Testis (tissue), 3 donors: ENCODE data around the gene SLC6A18. TPM values are rescaled to one million over a fixed set of nuclear protein-coding genes. Genes with fewer than 3 reads are reported as not detected.
A peak's percentile ranks its signal among the peaks of the same experiment; 100 is the strongest.

Source experiments
- DNase-seq: peaks from one replicate; pipeline ENCODE4 v3.0.0-alpha.2; 2019
- H3K27ac ChIP-seq, 2 donors: fragments of 200-600 bp; sonication (generic); one replicate each; pipeline ENCODE4 v1.5.1; 2019
- H3K27me3 ChIP-seq: fragments of 200-600 bp; sonication (generic); one replicate; pipeline ENCODE4 v1.5.1; 2019
- H3K36me3 ChIP-seq: fragments of 200-600 bp; sonication (generic); one replicate; pipeline ENCODE4 v1.5.1; 2017; ENCODE audit warnings: low read depth; ENCODE audit errors: missing control alignments
- H3K4me1 ChIP-seq: fragments of 200-600 bp; sonication (generic); one replicate; pipeline ENCODE4 v1.5.1; 2019
- H3K4me3 ChIP-seq, 2 donors: fragments of 200-600 bp; sonication (generic); one replicate each; pipeline ENCODE4 v1.5.1; 2017 to 2019
- H3K9me3 ChIP-seq: fragments of 200-600 bp; sonication (generic); one replicate; pipeline ENCODE4 v1.5.1; 2017
- CTCF ChIP-seq, 3 experiments: fragments of 450-650 bp in 2 of 3; fragments of 200-600 bp in 1 of 3; sonication (generic) in 1 of 3; IDR thresholded peaks; one replicate each; pipeline ENCODE4 v1.5.1; 2016 to 2019; ENCODE audit warnings: antibody characterized with exemption in 3 of 3, mild to moderate bottlenecking in 2 of 3, moderate library complexity in 1 of 3
- POLR2A ChIP-seq: fragments of 450-650 bp; IDR thresholded peaks from one replicate; pipeline ENCODE4 v1.6.1; 2017; ENCODE audit warnings: antibody characterized with exemption, mild to moderate bottlenecking, moderate library complexity
- WGBS, 2 donors: methylation state at CpG; one replicate each; pipeline ENCODE4 v1.1.5; 2018; 5-methylcytosine and 5-hydroxymethylcytosine counted together
- intact Hi-C: fragments of 100-400 bp; cut with DNase I; formaldehyde crosslinking; loops from one replicate; pipeline ENCODE4 v1.15.1; 2023; ENCODE audit warnings: low total_unique reads
- polyA plus RNA-seq: library from polyadenylated mRNA; stranded (reverse); fragments of 350-450 nt; fragmentation: Illumina TruSeq; extraction: RNeasy Lipid Tissue Mini Kit (QIAGEN cat#74804); gene quantifications from one replicate; pipeline ENCODE4 v1.2.3, GENCODE V29; 2014; ENCODE audit warnings: low read depth, low replicate concordance; ENCODE audit not compliant: insufficient read depth
- total RNA-seq, 2 donors: library from RNA; depleted of rRNA; stranded (reverse); fragments of >200 nt; gene quantifications; one replicate each; pipeline ENCODE4 v1.2.3, GENCODE V29; 2016

SLC6A18 gene
- total and polyA plus RNA-seq, 3 donors from 2014 or later = 0.24 TPM; not detected in 2

GRCh38 chr5:1223278-1223670, 1.9 kb upstream of the SLC6A18 start:
- H3K36me3 ChIP-seq = no peaks in the 10 kb centered on the region
- no peak overlapping the region for H3K4me3 ChIP-seq
- H3K27me3 ChIP-seq = no peaks in the 10 kb centered on the region
- TF ChIP-seq POLR2A = no peak
- TF ChIP-seq CTCF (IDR thresholded peaks at IDR 0.05) = no peak
- H3K27ac ChIP-seq = no peak overlapping the region
- H3K9me3 ChIP-seq = no peaks in the 10 kb centered on the region
- no peak for DNase-seq
- H3K4me1 ChIP-seq = no peaks in the 10 kb centered on the region
- 86% methylated on average over 12 of the region's 12 CpGs for WGBS, 2 donors
- intact Hi-C loops = no loop called here

- no peak for DNase-seq
- Histone ChIP-seq H3K4me3 (no peak overlapping the region), H3K27me3 (no peaks in the 10 kb centered on the region), H3K27ac (no peak overlapping the region), H3K4me1 (no peaks in the 10 kb centered on the region), H3K36me3 (no peaks in the 10 kb centered on the region), H3K9me3 (no peaks in the 10 kb centered on the region)
- intact Hi-C loops = no loop called here
- 90 to 94% methylated on average over 8 to 15 of the region's 15 CpGs for WGBS, 2 donors
- no peak for TF ChIP-seq CTCF (IDR thresholded peaks at IDR 0.05)
- TF ChIP-seq POLR2A = no peak
Observed at GRCh38 chr5:1224631-1225030, 550 bp upstream of the SLC6A18 start.

- Histone ChIP-seq H3K4me1 (no peaks in the 10 kb centered on the region), H3K36me3 (no peaks in the 10 kb centered on the region), H3K27ac (no peak overlapping the region), H3K4me3 (no peak overlapping the region), H3K9me3 (no peaks in the 10 kb centered on the region), H3K27me3 (no peaks in the 10 kb centered on the region)
- TF ChIP-seq CTCF (IDR thresholded peaks at IDR 0.05) (no peak), POLR2A (no peak)
- WGBS, 2 donors = 84 to 91% methylated on average over 11 to 12 of the region's 12 CpGs
- DNase-seq = no peak
- intact Hi-C loops = no loop called here
Observed at GRCh38 chr5:1226231-1226630, 1.1 kb downstream of the SLC6A18 start.

- Histone ChIP-seq H3K36me3 (no peaks in the 10 kb centered on the region), H3K27me3 (no peaks in the 10 kb centered on the region), H3K27ac (no peak overlapping the region), H3K4me1 (no peaks in the 10 kb centered on the region), H3K9me3 (no peaks in the 10 kb centered on the region), H3K4me3 (no peak overlapping the region)
- no peak for DNase-seq
- intact Hi-C loops = no loop called here
- no peak for TF ChIP-seq POLR2A
- TF ChIP-seq CTCF (IDR thresholded peaks at IDR 0.05) = no peak
- 83 to 89% methylated on average over 48 to 49 of the region's 50 CpGs for WGBS, 2 donors
Observed at GRCh38 chr5:1226839-1227581, 1.8 kb downstream of the SLC6A18 start.

- WGBS, 2 donors = 32 to 34% methylated on average over 14 of the region's 14 CpGs
- no peaks in the 10 kb centered on the region for H3K27me3 ChIP-seq
Observed at GRCh38 chr5:1227667-1228066, 2.5 kb downstream of the SLC6A18 start.

More at GRCh38 chr5:1227667-1228066, 2.5 kb downstream of the SLC6A18 start:
- Histone ChIP-seq H3K27ac (no peak overlapping the region), H3K4me3 (no peak overlapping the region), H3K4me1 (no peaks in the 10 kb centered on the region), H3K36me3 (no peaks in the 10 kb centered on the region), H3K9me3 (no peaks in the 10 kb centered on the region)
- peak; percentile 19 for DNase-seq
- no peak for TF ChIP-seq CTCF (IDR thresholded peaks at IDR 0.05)
- TF ChIP-seq POLR2A = no peak
- intact Hi-C loops = no loop called here
